HepG2 (cell line): Measurements from ENCODE around the gene B3GNT8. TPM values are rescaled to one million over a fixed set of nuclear protein-coding genes. Genes with fewer than 3 reads are reported as not detected.

Experiments used
- AKAP8 ChIP-seq: sonication (generic); formaldehyde crosslinking; IDR thresholded peaks from 2 replicates; pipeline ENCODE4 v1.5.1; 2020; ENCODE audit warnings: mild to moderate bottlenecking, missing genetic modification reagents
- KAT2B ChIP-seq: fragments of 150-350 bp; IDR thresholded peaks from 2 replicates; pipeline ENCODE4 v1.6.1; 2014; ENCODE audit warnings: low read depth, low read length, borderline replicate concordance
- MYPOP ChIP-seq: sonication (generic); formaldehyde crosslinking; IDR thresholded peaks from 2 replicates; pipeline ENCODE4 v1.8.1; 2023; ENCODE audit warnings: mild to moderate bottlenecking, moderate library complexity, missing genetic modification reagents
- NR2F1 ChIP-seq, 2 experiments: fragments of 450-650 bp in 1 of 2; formaldehyde crosslinking in 1 of 2; IDR thresholded peaks; 2 replicates each; pipeline versions ENCODE4 v1.5.0 to v1.6.1; 2016 to 2020; ENCODE audit warnings: mild to moderate bottlenecking in 1 of 2, missing compliant biosample characterization in 1 of 2, missing genetic modification reagents in 1 of 2, moderate library complexity in 1 of 2
- NR3C1 ChIP-seq: sonication (generic); formaldehyde crosslinking; IDR thresholded peaks from 2 replicates; pipeline ENCODE4 v1.4.0; 2020; ENCODE audit warnings: missing genetic modification reagents
- SPEN ChIP-seq: sonication (generic); formaldehyde crosslinking; IDR thresholded peaks from 2 replicates; pipeline ENCODE4 v1.5.1; 2020; ENCODE audit warnings: low read depth, mild to moderate bottlenecking, missing genetic modification reagents
- ZBTB1 ChIP-seq: sonication (generic); formaldehyde crosslinking; IDR thresholded peaks from 2 replicates; pipeline ENCODE4 v1.4.0; 2020; ENCODE audit warnings: missing genetic modification reagents, borderline replicate concordance
- ZIK1 ChIP-seq: sonication (generic); formaldehyde crosslinking; IDR thresholded peaks from 2 replicates; pipeline ENCODE4 v1.5.0; 2020; ENCODE audit warnings: mild to moderate bottlenecking, low read depth, missing genetic modification reagents, borderline replicate concordance
- ZNF121 ChIP-seq: sonication (generic); formaldehyde crosslinking; IDR thresholded peaks from 2 replicates; pipeline ENCODE4 v1.5.0; 2020; ENCODE audit warnings: mild to moderate bottlenecking, missing genetic modification reagents
- ZNF205 ChIP-seq: IDR thresholded peaks from 2 replicates; pipeline ENCODE4 v1.6.1; 2018; ENCODE audit warnings: missing biosample characterization, missing genetic modification reagents
- ZNF230 ChIP-seq: sonication (generic); formaldehyde crosslinking; IDR thresholded peaks from 2 replicates; pipeline ENCODE4 v1.4.0; 2020; ENCODE audit warnings: mild to moderate bottlenecking, missing genetic modification reagents
- ZNF354B ChIP-seq: sonication (generic); formaldehyde crosslinking; IDR thresholded peaks from 2 replicates; pipeline ENCODE4 v1.8.0; 2022; ENCODE audit warnings: mild to moderate bottlenecking, missing genetic modification reagents
- ZNF737 ChIP-seq: sonication (generic); formaldehyde crosslinking; IDR thresholded peaks from 2 replicates; pipeline ENCODE4 v1.5.0; 2020; ENCODE audit warnings: missing genetic modification reagents, mild to moderate bottlenecking, borderline replicate concordance
- ZNF850 ChIP-seq: sonication (generic); formaldehyde crosslinking; conservative IDR thresholded peaks from 2 replicates; pipeline ENCODE4 v1.9.0; 2021; ENCODE audit warnings: mild to moderate bottlenecking, missing genetic modification reagents
- polyA plus RNA-seq, 8 experiments: library from polyadenylated mRNA; depleted of rRNA in 3 of 8; stranded (reverse) in 7 of 8; unstranded in 1 of 8; fragments of >200 nt; fragmentation: Illumina TruSeq in 4 of 8; extraction: Trizol in 4 of 8; gene quantifications; 2 replicates each; pipeline versions ENCODE4 v1.2.1 to v1.2.3, GENCODE V29; 2011 to 2016; ENCODE audit warnings: low read depth in 4 of 8, missing spikeins in 1 of 8, mixed read lengths in 1 of 8; ENCODE audit not compliant: insufficient read depth in 1 of 8
- total RNA-seq, 5 experiments: library from RNA; depleted of rRNA; stranded (reverse); fragments of >200 nt; fragmentation: Illumina TruSeq; extraction: Trizol; gene quantifications; 2 replicates each; pipeline ENCODE4 v1.2.3, GENCODE V29; 2016; ENCODE audit warnings: low read depth in 1 of 5
- TF ChIP-seq, protein P1 (sequence below), 2 experiments: fragments of 450-650 bp in 1 of 2; sonication (generic) in 1 of 2; formaldehyde crosslinking; IDR thresholded peaks; 2 replicates each; pipeline versions ENCODE4 v1.5.0 to v1.8.0; 2020 to 2022; ENCODE audit warnings: mild to moderate bottlenecking in 1 of 2, missing genetic modification reagents in 1 of 2
- TF ChIP-seq, protein P2 (sequence below): sonication (generic); formaldehyde crosslinking; IDR thresholded peaks from 2 replicates; pipeline ENCODE4 v1.4.0; 2020; ENCODE audit warnings: missing genetic modification reagents, borderline replicate concordance
- TF ChIP-seq, protein P3 (sequence below): sonication (generic); formaldehyde crosslinking; IDR thresholded peaks from 2 replicates; pipeline ENCODE4 v1.4.0; 2020; ENCODE audit warnings: missing genetic modification reagents, borderline replicate concordance
- TF ChIP-seq, protein P4 (sequence below): sonication (generic); formaldehyde crosslinking; IDR thresholded peaks from 2 replicates; pipeline ENCODE4 v1.4.0; 2020; ENCODE audit warnings: mild to moderate bottlenecking, low read depth, missing genetic modification reagents
- TF ChIP-seq, protein P5 (sequence below): sonication (generic); formaldehyde crosslinking; IDR thresholded peaks from 2 replicates; pipeline ENCODE4 v1.8.0; 2022; ENCODE audit warnings: missing genetic modification reagents, low read depth, mild to moderate bottlenecking, borderline replicate concordance
- TF ChIP-seq, protein P6 (sequence below): IDR thresholded peaks from 2 replicates; pipeline ENCODE4 v1.6.1; 2016; ENCODE audit warnings: control low read depth

B3GNT8 gene
- total and polyA plus RNA-seq, 2 of the 13 experiments (the other 11 are each of a cell fraction or from before 2014, with no cell fraction given): 0.26 to 1.9 TPM

- peak; percentile 74; the same call in 1 of the 2 replicates for TF ChIP-seq MYPOP (CRISPR knock-in tag)
- TF ChIP-seq AKAP8: peak; percentile 83
- TF ChIP-seq, protein P1, sequence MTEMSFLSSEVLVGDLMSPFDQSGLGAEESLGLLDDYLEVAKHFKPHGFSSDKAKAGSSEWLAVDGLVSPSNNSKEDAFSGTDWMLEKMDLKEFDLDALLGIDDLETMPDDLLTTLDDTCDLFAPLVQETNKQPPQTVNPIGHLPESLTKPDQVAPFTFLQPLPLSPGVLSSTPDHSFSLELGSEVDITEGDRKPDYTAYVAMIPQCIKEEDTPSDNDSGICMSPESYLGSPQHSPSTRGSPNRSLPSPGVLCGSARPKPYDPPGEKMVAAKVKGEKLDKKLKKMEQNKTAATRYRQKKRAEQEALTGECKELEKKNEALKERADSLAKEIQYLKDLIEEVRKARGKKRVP (CRISPR knock-in tag; IDR thresholded peaks at IDR 0.05): no peak
- TF ChIP-seq, protein P2, sequence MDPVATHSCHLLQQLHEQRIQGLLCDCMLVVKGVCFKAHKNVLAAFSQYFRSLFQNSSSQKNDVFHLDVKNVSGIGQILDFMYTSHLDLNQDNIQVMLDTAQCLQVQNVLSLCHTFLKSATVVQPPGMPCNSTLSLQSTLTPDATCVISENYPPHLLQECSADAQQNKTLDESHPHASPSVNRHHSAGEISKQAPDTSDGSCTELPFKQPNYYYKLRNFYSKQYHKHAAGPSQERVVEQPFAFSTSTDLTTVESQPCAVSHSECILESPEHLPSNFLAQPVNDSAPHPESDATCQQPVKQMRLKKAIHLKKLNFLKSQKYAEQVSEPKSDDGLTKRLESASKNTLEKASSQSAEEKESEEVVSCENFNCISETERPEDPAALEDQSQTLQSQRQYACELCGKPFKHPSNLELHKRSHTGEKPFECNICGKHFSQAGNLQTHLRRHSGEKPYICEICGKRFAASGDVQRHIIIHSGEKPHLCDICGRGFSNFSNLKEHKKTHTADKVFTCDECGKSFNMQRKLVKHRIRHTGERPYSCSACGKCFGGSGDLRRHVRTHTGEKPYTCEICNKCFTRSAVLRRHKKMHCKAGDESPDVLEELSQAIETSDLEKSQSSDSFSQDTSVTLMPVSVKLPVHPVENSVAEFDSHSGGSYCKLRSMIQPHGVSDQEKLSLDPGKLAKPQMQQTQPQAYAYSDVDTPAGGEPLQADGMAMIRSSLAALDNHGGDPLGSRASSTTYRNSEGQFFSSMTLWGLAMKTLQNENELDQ: no peak
- TF ChIP-seq KAT2B: no peak
- TF ChIP-seq ZIK1 (CRISPR knock-in tag): no peak
- TF ChIP-seq, protein P3, sequence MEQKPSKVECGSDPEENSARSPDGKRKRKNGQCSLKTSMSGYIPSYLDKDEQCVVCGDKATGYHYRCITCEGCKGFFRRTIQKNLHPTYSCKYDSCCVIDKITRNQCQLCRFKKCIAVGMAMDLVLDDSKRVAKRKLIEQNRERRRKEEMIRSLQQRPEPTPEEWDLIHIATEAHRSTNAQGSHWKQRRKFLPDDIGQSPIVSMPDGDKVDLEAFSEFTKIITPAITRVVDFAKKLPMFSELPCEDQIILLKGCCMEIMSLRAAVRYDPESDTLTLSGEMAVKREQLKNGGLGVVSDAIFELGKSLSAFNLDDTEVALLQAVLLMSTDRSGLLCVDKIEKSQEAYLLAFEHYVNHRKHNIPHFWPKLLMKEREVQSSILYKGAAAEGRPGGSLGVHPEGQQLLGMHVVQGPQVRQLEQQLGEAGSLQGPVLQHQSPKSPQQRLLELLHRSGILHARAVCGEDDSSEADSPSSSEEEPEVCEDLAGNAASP (CRISPR knock-in tag): no peak
- TF ChIP-seq, protein P4, sequence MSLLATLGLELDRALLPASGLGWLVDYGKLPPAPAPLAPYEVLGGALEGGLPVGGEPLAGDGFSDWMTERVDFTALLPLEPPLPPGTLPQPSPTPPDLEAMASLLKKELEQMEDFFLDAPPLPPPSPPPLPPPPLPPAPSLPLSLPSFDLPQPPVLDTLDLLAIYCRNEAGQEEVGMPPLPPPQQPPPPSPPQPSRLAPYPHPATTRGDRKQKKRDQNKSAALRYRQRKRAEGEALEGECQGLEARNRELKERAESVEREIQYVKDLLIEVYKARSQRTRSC: no peak
- TF ChIP-seq, protein P5, sequence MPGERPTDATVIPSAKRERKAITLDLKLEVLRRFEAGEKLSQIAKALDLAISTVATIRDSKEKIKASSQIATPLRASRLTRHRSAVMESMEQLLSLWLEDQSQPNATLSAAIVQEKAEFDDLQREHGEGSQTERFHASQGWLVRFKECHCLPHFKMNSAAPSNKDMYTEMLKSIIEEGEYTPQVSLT (CRISPR knock-in tag): no peak
- TF ChIP-seq ZNF737 (CRISPR knock-in tag): no peak
- TF ChIP-seq ZBTB1 (CRISPR knock-in tag): no peak
- TF ChIP-seq SPEN (CRISPR knock-in tag): 0 out of 2 replicates have a peak, but pooled peaks have one; percentile 39
- TF ChIP-seq ZNF354B (CRISPR knock-in tag): no peak
- TF ChIP-seq, protein P6, sequence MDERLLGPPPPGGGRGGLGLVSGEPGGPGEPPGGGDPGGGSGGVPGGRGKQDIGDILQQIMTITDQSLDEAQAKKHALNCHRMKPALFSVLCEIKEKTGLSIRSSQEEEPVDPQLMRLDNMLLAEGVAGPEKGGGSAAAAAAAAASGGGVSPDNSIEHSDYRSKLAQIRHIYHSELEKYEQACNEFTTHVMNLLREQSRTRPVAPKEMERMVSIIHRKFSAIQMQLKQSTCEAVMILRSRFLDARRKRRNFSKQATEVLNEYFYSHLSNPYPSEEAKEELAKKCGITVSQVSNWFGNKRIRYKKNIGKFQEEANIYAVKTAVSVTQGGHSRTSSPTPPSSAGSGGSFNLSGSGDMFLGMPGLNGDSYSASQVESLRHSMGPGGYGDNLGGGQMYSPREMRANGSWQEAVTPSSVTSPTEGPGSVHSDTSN (CRISPR knock-in tag): no peak
- TF ChIP-seq ZNF850 (CRISPR knock-in tag): no peak
- no peak for TF ChIP-seq ZNF121 (CRISPR knock-in tag)
- no peak for TF ChIP-seq NR2F1 (CRISPR knock-in tag; IDR thresholded peaks at IDR 0.05)
- no peak for TF ChIP-seq ZNF230 (CRISPR knock-in tag)
- TF ChIP-seq ZNF205 (CRISPR knock-in tag): no peak
- TF ChIP-seq NR3C1 (CRISPR knock-in tag): no peak
These were observed 50.8 kb downstream of the B3GNT8 start, which contains the start of gene TMEM91 (continued) for GRCh38 chr19:41376241-41376997.
